Stimulated activated naive CD4-positive, alpha-beta T cell treated with Interleukin-2 at 50 U/mL for 16 hours (primary cell): ENCODE data around the gene GALK2.

Source experiments
- DNase-seq: peaks from one replicate; lab custom pipeline; 2025; lab: John Stamatoyannopoulos, UW

GALK2 gene

DNA sequence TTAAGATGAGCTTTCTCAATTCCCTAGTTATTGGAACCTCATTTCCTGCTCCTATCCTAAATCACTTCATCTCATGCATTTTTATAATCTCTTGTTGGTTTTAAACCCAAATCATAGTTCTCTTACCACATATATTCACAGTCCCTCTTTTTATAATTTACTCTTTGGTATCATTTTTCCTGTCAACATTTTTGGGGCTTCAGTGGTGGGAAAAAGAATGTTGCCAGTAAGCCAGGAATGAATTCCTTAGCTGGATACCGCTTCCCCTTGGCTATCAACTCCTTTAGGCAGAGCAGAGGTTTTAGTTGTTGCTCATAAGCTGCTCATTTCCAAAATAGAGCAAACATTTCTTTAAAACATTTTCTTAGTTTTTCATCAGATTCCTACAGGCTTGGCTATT, 112.3 kb downstream of the GALK2 start:
- DNase-seq, result no peak

DNA sequence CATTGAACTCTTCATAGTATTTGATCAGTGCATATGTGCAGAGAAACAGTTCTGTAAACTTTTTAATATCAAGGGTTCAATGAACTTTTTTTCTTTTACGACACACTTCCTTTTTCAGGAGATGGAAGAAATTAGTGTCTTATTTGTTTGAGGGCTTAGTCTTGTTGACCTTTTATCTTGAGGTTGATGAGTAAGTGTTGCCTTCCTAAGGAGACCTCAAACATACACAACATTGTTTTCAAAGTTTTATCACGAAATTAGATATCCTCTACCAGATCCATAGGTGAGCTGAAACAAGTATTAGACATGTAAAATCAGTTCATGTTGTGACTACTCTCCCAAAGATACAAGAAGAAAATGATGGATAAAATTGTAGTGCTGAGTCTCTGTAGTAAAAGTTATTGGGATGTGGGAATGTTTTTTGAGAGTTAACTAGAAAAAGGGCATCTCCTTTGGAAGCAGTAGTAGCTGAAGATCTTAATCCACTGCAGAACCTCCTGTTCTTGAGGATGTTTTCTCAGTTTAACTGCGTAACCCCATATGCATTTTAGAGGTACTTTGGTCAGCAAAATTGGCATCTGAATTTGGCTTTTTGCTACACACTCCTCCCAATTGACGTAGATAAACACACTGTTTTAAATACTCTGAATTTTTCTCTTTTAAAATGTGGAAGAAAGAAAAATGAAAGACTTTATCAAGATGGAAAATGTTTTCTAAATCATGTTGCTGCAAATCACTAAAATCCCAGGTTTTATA, 116.8 kb downstream of the GALK2 start:
- DNase-seq, result no peak

DNA sequence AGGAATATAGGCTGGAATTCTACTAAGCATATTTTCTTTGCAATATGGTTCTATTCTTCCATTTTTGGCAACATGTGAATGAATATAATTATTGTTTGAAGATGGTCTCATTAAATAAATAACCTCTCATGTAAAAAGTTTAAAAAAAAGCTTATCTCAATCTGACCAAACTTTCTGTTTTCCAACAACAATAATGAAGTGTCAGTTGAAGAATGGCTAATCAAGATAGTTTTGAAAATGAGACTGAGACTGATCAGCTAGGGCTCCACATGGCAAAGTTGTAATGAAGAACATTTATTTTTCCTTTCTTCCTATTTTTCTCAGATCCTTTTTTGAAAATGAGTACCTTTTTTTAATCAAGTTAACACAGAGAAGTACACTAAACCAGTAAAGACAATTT, 117.4 kb downstream of the GALK2 start:
- DNase-seq, result no peak

DNA sequence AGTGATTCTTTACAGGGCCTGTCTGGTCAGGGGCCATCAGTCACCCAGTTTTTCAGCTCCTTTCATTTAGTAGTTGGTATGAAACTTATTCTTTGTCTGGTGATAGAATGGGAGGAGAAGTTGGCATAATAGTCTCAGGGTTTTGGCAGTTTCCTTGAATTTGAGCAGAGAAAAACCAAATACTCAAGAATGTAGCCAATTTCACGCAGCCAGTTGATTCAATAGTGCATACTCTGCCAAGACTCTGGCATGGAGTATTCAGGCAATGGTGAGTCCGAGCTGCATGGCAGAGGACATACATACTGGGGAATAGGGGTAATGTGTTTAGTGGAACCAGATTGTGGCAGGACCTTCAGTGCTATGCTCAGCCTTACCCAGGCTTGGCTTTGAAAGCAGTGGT, 118.3 kb downstream of the GALK2 start:
- no peak for DNase-seq

DNA sequence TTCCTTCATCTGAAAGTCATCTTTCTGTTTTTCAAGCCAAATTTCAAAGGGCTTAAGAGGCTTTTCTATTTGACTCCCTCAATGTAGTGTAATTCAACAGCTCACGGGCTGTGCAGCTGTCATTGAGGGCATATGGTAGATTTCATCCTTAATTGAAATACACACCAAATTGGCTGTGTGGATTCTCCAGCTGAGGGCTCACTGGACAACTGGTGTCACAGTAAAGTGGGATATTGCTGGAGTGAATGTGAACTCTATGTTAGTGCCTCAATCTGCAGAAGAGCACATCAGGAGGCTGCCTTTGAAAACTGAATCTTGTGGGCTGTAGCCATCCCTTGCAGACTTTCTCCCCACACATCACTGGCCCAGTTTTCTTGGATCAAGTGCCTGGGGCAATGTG, 120.1 kb downstream of the GALK2 start:
- DNase-seq, result no peak

DNA sequence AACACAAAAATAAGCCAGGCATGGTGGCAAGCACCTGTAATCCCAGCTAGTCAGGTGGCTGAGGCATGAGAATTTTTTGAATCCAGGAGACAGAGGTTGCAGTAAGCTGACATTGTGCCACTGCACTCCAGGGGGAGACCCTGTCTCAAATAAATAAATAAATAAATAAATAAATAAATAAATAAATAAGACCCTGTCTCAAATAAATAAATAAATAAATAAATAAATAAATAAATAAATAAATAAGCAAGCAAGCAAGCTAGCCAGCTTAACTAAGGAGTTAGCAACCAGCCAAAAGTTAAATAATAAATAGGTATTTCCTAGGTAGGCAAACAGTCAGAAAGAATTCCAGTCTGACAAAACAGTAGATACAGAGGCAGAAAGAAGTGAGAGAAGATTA, 123.9 kb downstream of the GALK2 start:
- no peak for DNase-seq

DNA sequence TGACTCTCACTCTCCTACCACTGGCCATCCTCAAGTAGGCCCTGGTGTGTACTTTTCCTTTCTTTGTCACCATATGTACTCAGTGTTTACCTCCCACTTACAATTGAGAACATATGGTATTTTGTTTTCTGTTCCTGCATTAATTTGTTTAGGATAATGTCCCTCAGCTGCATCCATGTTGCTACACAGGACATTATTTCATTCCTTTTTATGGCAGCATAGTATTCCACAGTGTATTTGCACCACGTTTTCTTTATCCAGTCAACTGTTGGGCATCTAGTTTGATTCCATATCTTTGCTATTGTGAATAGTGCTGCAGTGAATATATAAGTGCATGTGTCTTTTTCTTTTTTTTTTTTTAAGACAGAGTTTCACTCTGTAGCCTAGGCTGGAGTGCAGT, 126.2 kb downstream of the GALK2 start:
- no peak for DNase-seq

DNA sequence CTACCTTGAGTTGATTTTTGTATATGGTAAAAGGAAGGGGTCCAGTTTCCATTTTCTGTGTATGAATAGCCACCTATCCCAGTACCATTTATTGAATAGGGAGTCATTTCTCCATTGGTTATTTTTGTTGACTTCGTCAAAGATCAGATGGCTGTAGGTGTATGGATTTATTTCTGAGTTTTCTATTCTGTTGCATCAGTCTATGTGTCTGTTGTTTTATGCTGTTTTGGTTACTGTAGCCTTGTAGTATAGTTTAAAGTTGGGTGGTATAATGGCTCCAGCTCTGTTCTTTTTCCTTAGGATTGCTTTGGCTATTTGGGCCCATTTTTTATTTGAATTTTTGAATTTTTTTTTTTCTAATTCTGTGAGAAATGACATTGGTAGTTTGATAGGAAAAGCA, 127.5 kb downstream of the GALK2 start:
- DNase-seq, result no peak

DNA sequence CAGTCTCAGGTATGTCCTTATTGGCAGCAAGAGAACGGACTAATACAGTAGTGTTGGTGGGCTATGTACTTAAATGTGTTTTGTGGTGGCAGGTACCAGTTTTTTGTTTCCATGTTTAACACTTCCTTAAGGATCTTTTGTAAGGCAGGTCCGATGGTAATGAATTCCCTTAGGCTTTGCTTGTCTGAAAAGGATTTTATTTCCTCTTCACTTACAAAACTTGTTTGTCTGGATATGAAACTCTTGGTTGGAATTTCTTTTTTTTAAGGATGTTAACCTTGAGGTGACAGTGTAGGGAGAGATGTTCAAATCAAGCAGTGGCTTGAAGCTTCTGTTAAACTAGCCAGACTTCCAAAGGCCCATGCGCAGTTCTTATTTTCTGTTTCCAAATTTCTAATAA, 130.8 kb downstream of the GALK2 start:
- no peak for DNase-seq

DNA sequence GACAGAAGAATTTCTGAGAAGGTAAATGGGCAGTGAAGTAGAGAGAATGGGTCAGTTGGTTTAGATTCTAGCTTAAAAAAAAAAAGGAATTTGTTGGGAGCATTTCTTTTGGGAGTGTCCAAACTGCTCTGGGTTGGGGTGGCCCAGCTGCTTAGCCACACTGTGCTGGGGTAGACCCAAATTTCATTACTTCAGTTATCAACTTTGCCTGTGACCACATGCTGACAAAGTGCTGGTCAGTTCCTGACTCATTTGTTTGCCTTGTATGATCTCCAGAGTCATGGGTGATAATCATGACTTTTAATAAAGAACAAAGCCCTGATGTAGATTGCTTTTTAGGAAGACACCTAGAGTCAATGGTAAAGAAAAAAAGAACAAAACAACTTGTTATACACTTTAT, 131.5 kb downstream of the GALK2 start:
- no peak for DNase-seq

DNA sequence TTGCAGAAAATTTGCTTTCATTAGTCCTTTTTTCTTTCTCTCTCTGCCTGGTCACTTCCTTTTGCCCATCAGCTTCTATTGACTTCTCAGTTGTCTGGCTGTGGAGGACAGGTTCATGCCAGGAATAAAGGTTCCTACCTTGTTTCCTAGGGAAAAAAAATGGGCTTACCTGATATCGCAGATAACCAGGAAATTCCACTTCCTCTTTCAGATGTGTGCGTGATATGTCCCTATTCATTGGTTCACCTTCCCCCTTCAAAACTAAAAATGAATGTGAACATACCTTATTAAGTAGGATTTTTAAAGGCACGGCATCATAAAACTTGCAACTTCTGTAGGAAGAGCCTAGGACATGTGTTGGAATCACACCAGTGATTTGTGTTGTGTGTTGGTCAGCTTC, 133.0 kb downstream of the GALK2 start:
- DNase-seq, result no peak

DNA sequence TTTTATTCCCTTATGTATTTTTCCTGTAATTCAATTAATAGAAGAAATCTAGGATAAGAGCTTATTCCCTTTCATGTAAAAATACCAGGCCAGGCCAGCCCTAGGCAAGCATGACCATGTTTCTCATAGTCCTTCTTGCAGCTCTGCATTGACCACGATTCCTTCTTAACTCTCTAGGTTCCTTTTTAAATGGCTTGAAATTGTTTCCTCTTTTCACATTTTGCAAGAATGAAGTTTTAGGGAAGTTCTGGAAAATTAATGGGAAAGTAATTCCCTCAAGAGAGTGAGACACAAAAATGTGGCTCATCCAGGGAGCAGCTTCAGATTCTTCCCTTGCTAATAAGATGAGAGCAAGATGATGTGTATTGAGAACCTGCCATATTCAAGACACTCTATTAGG, 136.5 kb downstream of the GALK2 start:
- no peak for DNase-seq

DNA sequence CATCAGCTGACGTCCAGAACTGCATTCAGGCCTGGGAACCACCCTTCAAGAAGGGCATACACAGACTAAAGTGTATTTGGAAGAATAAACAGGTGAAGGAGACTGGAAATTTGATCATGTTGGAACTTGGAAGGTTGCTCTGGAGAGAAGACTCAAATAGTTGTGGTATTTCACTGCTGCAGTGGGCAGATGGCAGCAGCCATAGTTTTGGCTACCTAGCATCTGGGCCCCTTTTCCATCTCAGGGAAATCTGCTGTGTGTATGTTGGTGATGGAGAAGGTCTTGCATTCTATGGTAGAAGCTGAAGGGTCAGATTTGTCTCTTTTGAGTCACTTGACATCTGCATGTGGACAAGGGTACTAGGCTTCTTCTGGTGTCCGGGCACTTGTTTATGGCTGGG, 138.6 kb downstream of the GALK2 start:
- DNase-seq, result no peak

DNA sequence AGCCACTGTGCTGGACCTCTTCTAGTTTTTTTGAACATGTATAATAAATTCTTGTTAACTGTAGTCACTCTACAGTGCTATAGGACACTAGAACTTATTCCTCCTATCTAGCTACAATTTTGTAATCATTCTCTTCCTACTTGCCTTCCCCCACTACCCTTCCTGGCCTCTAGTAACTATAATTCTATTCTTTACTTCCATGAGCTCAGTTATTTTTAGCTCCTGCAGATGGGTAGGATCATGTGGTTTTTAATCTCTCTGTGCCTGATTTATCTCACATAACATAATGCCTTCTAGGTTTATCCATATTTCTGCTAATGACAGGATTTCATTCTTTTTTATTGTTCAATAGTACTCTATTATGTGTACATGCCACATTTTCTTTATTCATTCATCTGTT, 139.8 kb downstream of the GALK2 start:
- no peak for DNase-seq

DNA sequence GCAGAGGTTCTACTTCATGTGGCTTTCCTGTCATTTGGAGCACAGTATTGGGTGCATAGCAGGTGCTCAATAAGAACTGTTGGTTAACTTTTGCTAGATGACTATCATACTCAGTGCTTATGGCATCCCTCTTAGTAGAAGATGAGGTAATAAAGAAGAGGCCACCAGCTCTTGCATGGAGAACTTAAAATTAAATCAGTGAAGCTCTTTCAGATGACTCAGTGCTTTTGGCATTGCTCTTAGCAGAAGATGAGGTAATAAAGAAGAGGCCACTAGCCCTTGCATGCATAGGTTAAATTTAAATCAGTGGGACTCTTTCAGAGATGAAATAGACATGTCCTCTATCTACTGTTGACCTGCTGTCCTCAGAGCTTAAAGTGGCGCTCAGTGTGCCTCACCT, 143.6 kb downstream of the GALK2 start:
- no peak for DNase-seq

DNA sequence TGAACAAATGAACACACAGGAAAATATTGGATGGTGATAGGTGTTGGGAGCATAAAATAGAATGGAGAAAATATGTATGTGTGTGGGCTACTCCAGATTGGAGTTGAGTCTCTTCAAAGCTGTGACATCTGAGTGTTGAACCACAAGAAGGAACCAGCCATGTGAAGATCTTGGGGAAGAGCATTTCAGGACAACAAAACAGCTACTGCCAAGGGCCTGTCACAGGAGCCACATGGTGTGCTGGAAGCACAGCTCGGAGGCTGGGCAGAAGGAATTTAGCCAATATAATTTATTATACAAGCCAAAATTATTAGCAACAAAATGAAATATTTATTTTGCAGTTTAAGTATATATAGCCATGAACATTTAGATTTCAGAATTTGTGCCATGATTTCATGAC, 144.7 kb downstream of the GALK2 start:
- no peak for DNase-seq

DNA sequence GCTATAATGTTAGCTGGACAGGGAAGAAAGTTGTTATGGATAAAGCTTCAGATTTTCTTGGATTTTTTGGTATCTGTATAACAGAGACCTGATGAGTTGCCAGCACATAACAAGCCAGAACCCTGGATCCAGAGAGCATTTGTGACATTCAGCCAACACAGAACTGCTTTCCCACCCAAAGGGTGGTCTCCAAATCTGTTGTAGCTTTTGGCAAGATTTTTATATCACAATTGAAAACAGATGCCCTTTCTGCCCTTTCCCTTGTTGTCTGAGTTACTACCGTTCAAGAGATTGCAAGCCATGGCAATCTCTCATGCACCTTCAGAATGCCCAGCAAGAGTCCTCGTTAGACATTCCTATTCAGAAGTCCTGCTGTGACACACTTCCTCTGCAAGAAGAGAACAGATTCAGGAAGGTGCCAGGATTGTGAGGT, 145.4 kb downstream of the GALK2 start:
- no peak for DNase-seq

DNA sequence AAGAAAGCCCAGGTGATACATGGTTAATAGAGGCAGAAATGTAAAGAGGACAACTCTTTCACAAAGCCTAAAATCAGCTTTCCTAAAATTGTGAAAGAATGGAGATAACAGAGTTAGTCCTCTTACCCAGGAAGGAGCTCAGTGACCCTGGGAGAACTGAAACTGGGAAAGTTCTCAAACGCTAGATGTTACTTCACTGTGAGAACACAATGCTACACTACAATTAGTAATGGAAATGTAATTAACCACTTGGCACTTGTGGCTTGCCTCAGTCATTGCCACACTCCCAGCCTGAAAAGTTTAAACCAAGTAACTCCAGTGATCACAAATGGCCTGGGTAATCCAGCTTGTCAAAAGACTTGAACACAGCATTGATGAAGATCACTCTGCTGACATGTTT, 150.3 kb downstream of the GALK2 start:
- DNase-seq, result no peak

DNA sequence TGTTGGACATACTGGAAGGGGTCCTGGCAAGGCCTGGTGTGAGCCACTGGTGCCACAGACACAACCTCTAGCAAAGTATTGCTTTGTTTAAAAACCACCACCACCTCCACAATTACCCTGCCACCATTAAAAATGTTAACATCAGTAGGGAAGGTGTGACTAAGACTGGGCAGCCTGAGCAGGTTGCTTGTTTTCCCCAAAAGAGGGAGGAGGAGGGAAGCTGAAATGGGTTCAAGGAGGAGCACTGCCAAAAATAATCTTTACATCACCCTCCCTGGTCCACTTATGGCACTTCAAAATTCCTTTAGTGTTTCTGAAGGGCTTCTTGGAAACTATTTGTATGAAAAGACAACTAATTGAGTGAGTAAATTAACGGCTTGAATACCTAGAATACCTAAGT, 153.2 kb downstream of the GALK2 start:
- DNase-seq, result no peak

DNA sequence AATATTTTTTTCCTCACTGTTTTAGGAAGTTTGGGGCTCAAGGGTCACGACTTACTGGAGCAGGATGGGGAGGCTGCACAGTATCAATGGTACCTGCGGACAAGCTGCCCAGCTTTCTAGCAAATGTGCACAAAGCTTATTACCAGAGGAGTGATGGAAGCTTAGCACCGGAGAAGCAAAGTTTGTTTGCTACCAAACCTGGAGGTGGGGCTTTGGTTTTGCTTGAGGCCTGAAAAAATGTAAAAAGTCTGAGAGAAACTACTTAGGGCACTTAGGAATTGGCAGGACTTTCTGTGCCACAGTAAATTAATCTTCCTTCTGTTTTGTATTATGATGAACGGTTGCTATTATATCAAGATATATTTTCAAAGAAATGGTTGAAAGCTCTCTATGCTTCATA, 157.9 kb downstream of the GALK2 start:
- DNase-seq, result no peak

DNA sequence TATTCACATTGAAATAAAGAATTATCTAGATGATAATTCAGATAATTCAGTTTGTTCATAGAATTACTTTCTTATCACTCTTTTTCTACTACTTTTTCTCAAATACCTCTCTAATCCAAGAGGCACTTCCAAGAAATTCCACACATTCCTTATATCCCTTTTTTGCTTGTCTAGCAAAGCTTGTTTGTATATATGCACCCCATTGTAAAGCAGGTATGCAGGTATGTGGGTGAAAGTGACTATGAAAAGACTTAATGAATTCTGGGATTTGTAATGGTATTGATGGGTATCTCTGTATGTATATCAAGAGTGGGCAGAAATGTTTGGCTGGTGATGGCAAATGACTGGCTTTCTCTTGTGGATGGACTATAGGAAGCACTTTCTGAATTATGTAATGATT, 158.9 kb downstream of the GALK2 start:
- DNase-seq, result no peak

DNA sequence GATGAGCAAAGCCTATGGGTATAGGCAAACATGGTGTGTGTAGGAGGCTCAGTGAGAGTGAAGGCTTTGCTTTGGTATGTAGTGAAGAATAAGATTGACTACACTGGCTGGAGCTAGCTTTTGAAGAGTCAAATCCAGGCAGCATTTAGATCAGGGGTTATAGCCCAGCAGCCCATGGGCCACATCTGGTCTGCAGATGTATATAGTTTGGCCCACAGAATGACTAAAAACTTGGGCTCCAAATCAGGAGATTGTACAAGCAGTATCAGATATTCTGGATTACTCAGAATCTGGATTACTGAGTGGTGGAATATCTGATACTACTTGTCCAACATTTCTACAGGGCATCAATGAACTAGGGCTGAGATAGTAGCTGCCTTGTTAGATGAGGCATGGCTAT, 160.1 kb downstream of the GALK2 start:
- no peak for DNase-seq

DNA sequence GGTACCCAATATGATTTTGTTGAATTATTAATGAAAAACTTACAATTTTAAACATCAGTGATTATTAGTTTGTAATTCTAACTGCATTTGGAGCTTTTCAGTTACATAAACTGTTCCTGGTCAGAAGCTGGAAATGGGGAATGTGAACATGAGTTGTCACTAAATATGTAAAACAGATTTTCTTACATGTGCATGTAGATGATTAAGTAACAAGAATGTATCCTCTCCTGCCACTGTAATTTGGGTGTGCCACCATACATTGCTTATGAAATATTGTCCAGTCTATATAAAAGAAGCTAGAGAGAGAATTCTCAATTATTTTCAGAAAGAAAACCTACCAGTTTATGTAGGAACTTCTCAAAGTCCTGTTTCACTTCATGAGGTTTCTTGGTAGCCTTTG, 161.4 kb downstream of the GALK2 start:
- no peak for DNase-seq

DNA sequence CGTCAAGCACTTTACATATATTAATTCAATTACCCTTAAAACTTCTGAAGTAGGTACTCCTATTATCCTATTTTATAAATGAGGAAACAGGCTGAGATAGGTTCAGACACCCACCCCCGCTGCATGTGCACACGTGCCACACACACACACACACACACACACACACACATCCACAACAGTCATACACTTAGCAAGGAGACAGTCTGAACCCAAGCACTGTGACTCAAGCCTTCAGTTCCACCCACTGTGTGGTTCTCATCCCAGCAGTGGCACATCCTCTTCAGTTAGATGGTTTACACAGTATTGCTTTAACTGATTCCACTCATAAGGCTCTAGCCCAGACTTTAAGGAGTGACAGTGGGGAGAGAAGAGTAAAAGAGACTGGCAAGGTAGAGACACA, 161.9 kb downstream of the GALK2 start:
- no peak for DNase-seq

DNA sequence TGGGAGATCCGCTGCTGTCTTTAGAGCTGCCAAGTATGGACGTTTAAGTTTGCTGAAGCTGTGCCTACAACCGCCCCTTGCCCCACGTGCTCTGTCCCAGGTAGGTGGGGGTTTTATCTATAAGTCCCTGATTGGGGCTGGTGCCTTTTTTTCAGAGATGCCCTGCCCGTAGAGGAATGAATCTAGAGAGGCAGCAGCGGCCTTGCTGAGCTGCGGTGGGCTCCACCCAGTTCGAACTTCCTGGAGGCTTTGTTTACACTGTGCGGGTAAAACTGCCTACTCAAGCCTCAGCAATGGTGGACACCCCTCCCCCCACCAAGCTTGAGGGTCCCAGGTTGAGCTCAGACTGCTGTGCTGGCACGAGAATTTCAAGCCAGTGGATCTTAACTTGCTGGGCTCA, 169.6 kb downstream of the GALK2 start:
- no peak for DNase-seq
